Smooth muscle cell (in vitro differentiated cells): Measurements from ENCODE around the gene PRKG1. TPM values are rescaled to one million over a fixed set of nuclear protein-coding genes. Genes with fewer than 3 reads are reported as not detected.
"Not testable (repeated sequence)": the region's sequence is repeated elsewhere in the genome, so short reads cannot be mapped to it uniquely, and the experiment has no call there.

ENCODE experiments used
- DNase-seq: peaks from one replicate; lab custom pipeline; 2025; ENCODE audit not compliant: unreplicated experiment; lab: John Stamatoyannopoulos, UW
- H2AFZ ChIP-seq: fragments of 200-600 bp; sonication (generic); 2 replicates; pipeline ENCODE4 v1.6.0; 2016; ENCODE audit warnings: antibody characterized with exemption, low read depth, mild to moderate bottlenecking
- H3F3A ChIP-seq: fragments of 200-600 bp; sonication (generic); 2 replicates; pipeline ENCODE4 v1.6.0; 2017; ENCODE audit warnings: antibody characterized with exemption, low read depth
- H3K27ac ChIP-seq: fragments of 200-600 bp; sonication (generic); 2 replicates; pipeline ENCODE4 v1.5.1; 2016; ENCODE audit warnings: low read depth, mild to moderate bottlenecking
- H3K27me3 ChIP-seq: fragments of 200-600 bp; sonication (generic); 2 replicates; pipeline ENCODE4 v1.6.1; 2016; ENCODE audit warnings: low read depth, mild to moderate bottlenecking
- H3K36me3 ChIP-seq: fragments of 200-600 bp; sonication (generic); 2 replicates; pipeline ENCODE4 v1.5.1; 2016; ENCODE audit warnings: low read depth
- H3K4me1 ChIP-seq: fragments of 200-600 bp; sonication (generic); 2 replicates; pipeline ENCODE4 v1.5.1; 2016; ENCODE audit warnings: low read depth
- H3K4me2 ChIP-seq: fragments of 200-600 bp; sonication (generic); 2 replicates; pipeline ENCODE4 v1.6.0; 2016; ENCODE audit warnings: mild to moderate bottlenecking
- H3K4me3 ChIP-seq: fragments of 200-600 bp; sonication (generic); 2 replicates; pipeline ENCODE4 v1.5.1; 2016; ENCODE audit warnings: mild to moderate bottlenecking
- H3K79me2 ChIP-seq: fragments of 200-600 bp; sonication (generic); 2 replicates; pipeline ENCODE4 v1.6.0; 2016; ENCODE audit warnings: low read depth, mild to moderate bottlenecking
- H3K9ac ChIP-seq: fragments of 200-600 bp; sonication (generic); 2 replicates; pipeline ENCODE4 v1.6.0; 2016; ENCODE audit warnings: low read depth
- H3K9me3 ChIP-seq: fragments of 200-600 bp; sonication (generic); replicated peaks from 2 replicates; pipeline ENCODE4 v1.5.1; 2016; ENCODE audit warnings: low read depth
- H4K20me1 ChIP-seq: fragments of 200-600 bp; sonication (generic); 2 replicates; pipeline ENCODE4 v1.6.0; 2016; ENCODE audit warnings: low read depth
- WGBS: methylation state at CpG from one replicate; pipeline ENCODE4 v1.1.7; 2016; ENCODE audit warnings: low lambda C conversion rate; 5-methylcytosine and 5-hydroxymethylcytosine counted together
- polyA plus RNA-seq: library from polyadenylated mRNA; unstranded; fragments of >200 nt; fragmentation: Nextera tagmentation; extraction: Ambion mirVana; gene quantifications from 2 replicates; pipeline ENCODE4 v1.2.1, GENCODE V29; 2016
- total RNA-seq: library from RNA; depleted of rRNA; stranded (reverse); fragments of >200 nt; gene quantifications from 2 replicates; pipeline ENCODE4 v1.2.3, GENCODE V29; 2014
- TF ChIP-seq, protein P1 (sequence below): fragments of 200-600 bp; sonication (generic); IDR thresholded peaks from 2 replicates; pipeline ENCODE4 v1.5.1; 2017; ENCODE audit warnings: borderline replicate concordance, mild to moderate bottlenecking, antibody characterized with exemption; ENCODE audit not compliant: insufficient read depth, poor library complexity, severe bottlenecking

PRKG1 gene
- total and polyA plus RNA-seq, 2 experiments from 2014 or later, result 7.2 to 13.4 TPM

DNA sequence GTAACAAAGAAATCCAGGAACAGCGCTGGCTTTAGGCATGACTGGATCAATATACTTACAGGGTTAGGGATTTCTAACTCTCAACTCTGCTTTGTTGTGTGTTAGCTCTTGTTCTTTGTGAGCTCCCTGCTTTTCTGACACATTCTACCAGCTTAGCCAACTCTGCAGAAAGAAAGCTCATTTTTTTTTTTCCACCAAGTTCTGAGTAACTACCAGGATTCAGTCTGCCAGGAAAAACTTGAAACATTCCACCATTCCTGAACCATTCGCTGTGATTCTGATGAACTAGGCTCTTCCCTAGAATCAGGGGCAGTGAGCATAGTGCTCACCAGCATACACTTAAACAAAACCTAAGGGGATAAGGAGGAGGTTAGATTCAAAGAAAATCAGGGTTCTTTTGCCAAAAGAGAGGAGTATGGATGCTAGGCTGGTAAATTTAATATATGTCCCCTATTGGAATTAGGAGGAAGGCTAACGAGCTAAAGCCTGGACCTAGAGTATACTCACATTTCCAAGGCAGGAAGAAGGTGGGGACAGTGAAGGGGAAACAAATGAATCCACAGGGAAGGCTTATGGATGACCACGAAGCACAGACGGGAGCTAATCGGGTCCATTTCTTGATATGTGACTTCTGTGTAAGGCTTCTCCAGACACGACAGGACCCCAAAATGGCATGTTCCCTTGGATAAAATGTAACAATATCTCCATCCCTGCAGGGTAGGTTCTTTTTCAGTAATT is 183.4 kb downstream of the PRKG1 start:
- H3K9me3 ChIP-seq, result no peaks in the 10 kb centered on the region
- DNase-seq, result no peak
- WGBS, result 84% methylated on average over 7 of the region's 7 CpGs
- no peaks in the 10 kb centered on the region for H3K27me3 ChIP-seq
- H3K79me2 ChIP-seq, result no peaks in the 10 kb centered on the region
- H2AFZ ChIP-seq, result no peak overlapping the region
- peaks cover 17% of the 10 kb centered on the region for H3K4me1 ChIP-seq
- H3K9ac ChIP-seq, result no peak overlapping the region
- H3K36me3 ChIP-seq, result no peaks in the 10 kb centered on the region
- H3F3A ChIP-seq, result no peaks in the 10 kb centered on the region
- TF ChIP-seq, protein P1, sequence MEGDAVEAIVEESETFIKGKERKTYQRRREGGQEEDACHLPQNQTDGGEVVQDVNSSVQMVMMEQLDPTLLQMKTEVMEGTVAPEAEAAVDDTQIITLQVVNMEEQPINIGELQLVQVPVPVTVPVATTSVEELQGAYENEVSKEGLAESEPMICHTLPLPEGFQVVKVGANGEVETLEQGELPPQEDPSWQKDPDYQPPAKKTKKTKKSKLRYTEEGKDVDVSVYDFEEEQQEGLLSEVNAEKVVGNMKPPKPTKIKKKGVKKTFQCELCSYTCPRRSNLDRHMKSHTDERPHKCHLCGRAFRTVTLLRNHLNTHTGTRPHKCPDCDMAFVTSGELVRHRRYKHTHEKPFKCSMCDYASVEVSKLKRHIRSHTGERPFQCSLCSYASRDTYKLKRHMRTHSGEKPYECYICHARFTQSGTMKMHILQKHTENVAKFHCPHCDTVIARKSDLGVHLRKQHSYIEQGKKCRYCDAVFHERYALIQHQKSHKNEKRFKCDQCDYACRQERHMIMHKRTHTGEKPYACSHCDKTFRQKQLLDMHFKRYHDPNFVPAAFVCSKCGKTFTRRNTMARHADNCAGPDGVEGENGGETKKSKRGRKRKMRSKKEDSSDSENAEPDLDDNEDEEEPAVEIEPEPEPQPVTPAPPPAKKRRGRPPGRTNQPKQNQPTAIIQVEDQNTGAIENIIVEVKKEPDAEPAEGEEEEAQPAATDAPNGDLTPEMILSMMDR, result no peak
- no peak overlapping the region for H3K4me2 ChIP-seq
- no peak overlapping the region for H3K27ac ChIP-seq
- no peak overlapping the region for H3K4me3 ChIP-seq
- H4K20me1 ChIP-seq, result no peaks in the 10 kb centered on the region

DNA sequence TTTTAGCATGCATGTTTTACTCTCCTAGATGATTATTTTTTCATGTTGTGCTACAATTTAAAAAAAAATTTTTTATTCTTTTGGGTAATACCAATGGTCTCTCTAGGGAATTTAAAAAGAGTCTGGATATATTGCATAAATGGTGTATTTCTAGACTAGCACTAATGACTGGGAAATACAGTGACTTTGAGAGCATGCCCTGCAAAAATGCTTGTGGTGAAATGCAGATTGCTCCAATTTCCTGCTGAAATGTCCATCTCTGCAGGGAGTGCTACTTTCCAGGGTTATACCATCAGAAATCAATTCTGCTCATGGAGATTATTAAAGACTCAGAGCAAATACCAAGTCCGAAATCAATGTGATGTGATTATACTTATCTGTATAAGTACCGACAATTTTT is 186.1 kb downstream of the PRKG1 start:
- H3K9ac ChIP-seq, result no peak overlapping the region
- WGBS, result 89% methylated on average over 2 of the region's 2 CpGs

DNA sequence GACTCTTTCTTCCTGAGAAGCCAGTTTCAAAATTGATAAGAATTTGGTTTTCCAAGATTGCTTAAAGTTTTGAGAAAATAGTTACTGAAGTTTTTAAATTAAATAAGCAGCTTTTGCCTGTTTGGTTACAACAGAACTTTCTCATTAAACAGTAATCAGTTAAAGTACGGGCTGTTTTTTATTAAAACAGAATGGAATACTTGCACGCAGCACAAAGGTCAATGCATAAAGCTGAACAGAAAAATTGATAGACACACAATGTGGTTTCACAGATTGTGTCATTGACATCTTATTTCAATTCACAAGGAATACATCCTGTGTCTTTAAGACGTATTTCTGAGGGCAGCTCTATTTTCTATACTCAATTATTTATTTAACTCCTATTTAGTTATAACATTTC is 192.2 kb downstream of the PRKG1 start:
- Histone ChIP-seq H3K4me2 (no peak overlapping the region), H3K36me3 (no peaks in the 10 kb centered on the region), H3K9ac (no peak overlapping the region), H3K9me3 (no peaks in the 10 kb centered on the region), H3K27me3 (no peaks in the 10 kb centered on the region), H3K27ac (no peak overlapping the region), H2AFZ (no peak overlapping the region), H4K20me1 (no peaks in the 10 kb centered on the region), H3K4me3 (no peak overlapping the region), H3K4me1 (peaks cover 10% of the 10 kb centered on the region), H3K79me2 (no peaks in the 10 kb centered on the region), H3F3A (no peaks in the 10 kb centered on the region)
- 69% methylated on average over 3 of the region's 3 CpGs for WGBS
- TF ChIP-seq, protein P1, result no peak
- DNase-seq, result no peak

More for the DNA sequence above, 186.1 kb downstream of the PRKG1 start:
- Histone ChIP-seq H3K4me3 (no peak overlapping the region), H3K4me1 (peaks cover 24% of the 10 kb centered on the region), H2AFZ (no peak overlapping the region), H3K27ac (no peak overlapping the region), H4K20me1 (no peaks in the 10 kb centered on the region), H3K36me3 (no peaks in the 10 kb centered on the region), H3K9me3 (no peaks in the 10 kb centered on the region), H3K27me3 (no peaks in the 10 kb centered on the region), H3K4me2 (no peak overlapping the region), H3K79me2 (no peaks in the 10 kb centered on the region), H3F3A (no peaks in the 10 kb centered on the region)
- no peak for DNase-seq
- TF ChIP-seq, protein P1, result no peak

DNA sequence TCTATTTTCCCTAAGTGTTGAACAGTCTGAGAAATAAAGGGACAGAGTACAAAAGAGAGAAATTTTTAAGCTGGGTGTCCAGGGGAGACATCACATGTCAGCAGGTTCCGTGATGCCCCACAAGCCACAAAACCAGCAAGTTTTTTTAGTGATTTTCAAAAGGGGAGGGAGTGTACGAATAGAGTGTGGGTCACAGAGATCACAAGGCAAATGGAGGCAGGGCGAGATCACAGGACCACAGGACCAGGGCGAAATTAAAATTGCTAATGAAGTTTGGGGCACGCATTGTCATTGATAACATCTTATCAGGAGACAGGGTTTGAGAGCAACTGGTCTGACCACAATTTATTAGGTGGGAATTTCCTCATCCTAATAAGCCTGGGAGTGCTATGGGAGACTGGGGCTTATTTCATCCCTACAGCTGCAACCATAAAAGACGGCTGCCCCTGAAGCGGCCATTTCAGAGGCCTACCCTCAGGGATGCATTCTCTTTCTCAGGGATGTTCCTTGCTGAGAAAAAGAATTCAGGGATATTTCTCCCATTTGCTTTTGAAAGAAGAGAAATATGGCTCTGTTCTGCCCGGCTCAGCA is 193.8 kb downstream of the PRKG1 start:
- H3K4me2 ChIP-seq, H3F3A ChIP-seq, H3K36me3 ChIP-seq, H3K27me3 ChIP-seq, H3K9me3 ChIP-seq, H3K9ac ChIP-seq, H3K4me1 ChIP-seq, H3K79me2 ChIP-seq, H3K27ac ChIP-seq, DNase-seq, H3K4me3 ChIP-seq, H2AFZ ChIP-seq, H4K20me1 ChIP-seq: not testable (repeated sequence)
- 62% methylated on average over 8 of the region's 8 CpGs for WGBS
